Rectal smooth muscle tissue (tissue), 1 donor: Measurements from ENCODE around the gene GRIK3.

Experiments
- H3K27ac ChIP-seq: one replicate; pipeline ENCODE4 v1.7.0; 2013; ENCODE audit warnings: low read depth, low read length, inconsistent platforms
- H3K27me3 ChIP-seq: one replicate; pipeline ENCODE4 v1.7.0; 2013; ENCODE audit warnings: low read length; ENCODE audit not compliant: control insufficient read depth, insufficient read depth
- H3K36me3 ChIP-seq: one replicate; pipeline ENCODE4 v1.7.0; 2013; ENCODE audit warnings: low read length; ENCODE audit not compliant: control insufficient read depth, insufficient read depth
- H3K4me1 ChIP-seq: one replicate; pipeline ENCODE4 v1.7.0; 2013; ENCODE audit warnings: low read length; ENCODE audit not compliant: control insufficient read depth, insufficient read depth
- H3K4me3 ChIP-seq: one replicate; pipeline ENCODE4 v1.7.0; 2013; ENCODE audit warnings: low read length
- H3K9ac ChIP-seq: one replicate; pipeline ENCODE4 v1.7.0; 2013; ENCODE audit warnings: low read length

GRIK3 gene

DNA sequence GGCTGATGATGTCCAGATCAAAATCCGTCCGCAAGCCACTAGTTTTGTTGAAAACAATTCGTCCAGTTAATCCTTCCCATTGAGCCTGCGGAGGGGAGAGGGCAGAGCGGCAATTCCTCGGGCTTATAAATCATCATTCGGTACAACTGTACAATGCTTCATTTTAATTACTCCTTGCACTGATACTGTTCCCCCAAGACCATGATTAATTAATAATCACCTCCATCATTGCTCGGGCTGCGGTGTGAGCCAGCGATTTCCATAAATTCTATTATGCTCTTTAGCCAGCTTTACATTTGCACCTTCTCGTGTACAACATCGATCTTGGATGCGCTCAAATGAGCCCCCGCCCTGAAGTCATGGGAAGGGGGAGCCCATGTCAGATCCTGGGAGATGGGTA lies 180.7 kb downstream of the GRIK3 start:
- Histone ChIP-seq H3K36me3 (no peaks in the 10 kb centered on the region), H3K4me1 (no peaks in the 10 kb centered on the region), H3K9ac (no peak overlapping the region), H3K27me3 (peaks cover 10% of the 10 kb centered on the region), H3K4me3 (no peak overlapping the region), H3K27ac (no peak overlapping the region)

DNA sequence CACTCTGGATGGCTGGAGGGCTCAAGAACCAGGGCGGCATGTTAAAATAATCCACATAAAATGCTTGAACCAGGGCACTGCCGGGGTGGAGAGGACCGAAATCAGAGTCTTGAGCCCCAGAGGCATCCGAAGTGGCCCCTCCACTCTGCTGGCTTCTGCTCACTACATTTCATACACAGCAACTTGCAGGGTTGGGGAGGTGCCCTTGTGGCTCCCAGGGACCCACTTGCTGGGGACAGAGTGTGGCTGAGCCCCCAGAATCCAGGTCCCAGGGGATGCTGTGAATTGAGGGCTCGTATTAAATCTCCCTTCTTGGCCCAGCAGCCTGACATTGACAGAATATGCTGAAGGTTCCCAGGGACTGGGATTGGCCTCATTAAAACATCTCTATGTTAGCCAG lies 181.7 kb downstream of the GRIK3 start:
- H3K4me1 ChIP-seq, result no peaks in the 10 kb centered on the region
- H3K36me3 ChIP-seq, result no peaks in the 10 kb centered on the region
- no peak overlapping the region for H3K4me3 ChIP-seq
- no peak overlapping the region for H3K27ac ChIP-seq
- H3K27me3 ChIP-seq, result peaks cover 10% of the 10 kb centered on the region
- H3K9ac ChIP-seq, result no peak overlapping the region

DNA sequence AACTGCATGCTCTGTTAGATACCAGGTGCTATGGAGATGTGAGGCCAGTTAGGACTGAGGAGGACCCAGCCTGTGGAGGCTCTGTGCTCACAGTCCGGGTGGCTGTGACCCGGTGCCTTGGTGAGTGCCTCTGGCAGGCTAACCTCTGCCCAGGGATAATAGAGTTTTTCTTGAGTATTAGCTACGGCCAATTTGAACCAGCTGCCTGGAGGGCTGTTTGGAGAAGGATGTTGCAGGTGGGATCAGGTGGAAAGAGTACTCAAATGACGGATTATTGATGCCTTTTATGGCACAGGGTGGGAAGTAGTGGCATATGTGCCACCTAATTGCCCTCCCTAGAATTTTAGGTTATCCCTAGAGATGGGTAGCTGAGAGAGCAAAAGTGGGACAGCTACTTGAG lies 182.7 kb downstream of the GRIK3 start:
- no peak overlapping the region for H3K27ac ChIP-seq
- peaks cover 10% of the 10 kb centered on the region for H3K27me3 ChIP-seq
- no peaks in the 10 kb centered on the region for H3K4me1 ChIP-seq
- no peak overlapping the region for H3K9ac ChIP-seq
- H3K36me3 ChIP-seq, result no peaks in the 10 kb centered on the region
- H3K4me3 ChIP-seq, result no peak overlapping the region

DNA sequence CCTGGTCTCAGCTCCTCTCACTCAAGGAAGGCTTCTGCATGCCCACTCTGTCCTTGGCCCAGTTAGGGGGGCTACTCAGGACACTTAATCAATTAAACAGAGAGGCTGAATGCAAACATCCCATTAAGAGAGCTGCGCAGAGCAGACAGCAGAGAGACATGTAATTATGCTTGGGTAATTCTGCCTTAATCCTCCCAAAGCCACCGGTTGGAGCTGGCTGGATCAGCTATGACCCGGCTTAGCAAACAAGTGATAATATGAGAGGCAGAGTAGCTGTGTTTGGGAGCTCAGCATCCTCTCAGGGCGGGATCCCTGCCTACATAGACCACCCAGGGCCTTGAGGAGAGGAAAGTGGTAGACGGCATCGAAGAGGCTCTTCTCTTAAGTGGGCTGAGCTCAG lies 183.2 kb downstream of the GRIK3 start:
- Histone ChIP-seq H3K27ac (no peak overlapping the region), H3K27me3 (peaks cover 10% of the 10 kb centered on the region), H3K9ac (no peak overlapping the region), H3K36me3 (no peaks in the 10 kb centered on the region), H3K4me3 (no peak overlapping the region), H3K4me1 (no peaks in the 10 kb centered on the region)

DNA sequence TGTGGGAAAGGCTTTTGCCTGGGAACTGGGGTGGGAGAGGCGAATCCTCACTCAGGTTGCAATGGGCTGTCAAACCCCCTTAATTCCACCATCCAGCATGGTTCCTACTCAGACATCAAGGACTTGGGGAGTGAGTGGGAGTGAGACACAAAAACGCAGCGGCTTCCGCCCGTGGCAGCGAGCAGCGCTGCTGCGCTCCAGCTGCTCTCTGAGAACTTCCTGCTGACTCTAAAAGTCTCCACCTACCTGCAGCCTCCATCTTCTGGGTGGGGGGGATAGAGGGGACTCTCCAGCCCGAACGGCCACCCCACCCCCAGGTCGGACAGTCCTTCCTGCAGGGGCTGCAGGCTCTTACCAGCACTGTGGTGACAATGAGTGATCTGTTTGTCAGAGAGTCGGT lies 184.4 kb downstream of the GRIK3 start:
- no peak overlapping the region for H3K27ac ChIP-seq
- H3K27me3 ChIP-seq, result peaks cover 6% of the 10 kb centered on the region
- H3K4me1 ChIP-seq, result no peaks in the 10 kb centered on the region
- no peak overlapping the region for H3K9ac ChIP-seq
- no peak overlapping the region for H3K4me3 ChIP-seq
- H3K36me3 ChIP-seq, result no peaks in the 10 kb centered on the region

DNA sequence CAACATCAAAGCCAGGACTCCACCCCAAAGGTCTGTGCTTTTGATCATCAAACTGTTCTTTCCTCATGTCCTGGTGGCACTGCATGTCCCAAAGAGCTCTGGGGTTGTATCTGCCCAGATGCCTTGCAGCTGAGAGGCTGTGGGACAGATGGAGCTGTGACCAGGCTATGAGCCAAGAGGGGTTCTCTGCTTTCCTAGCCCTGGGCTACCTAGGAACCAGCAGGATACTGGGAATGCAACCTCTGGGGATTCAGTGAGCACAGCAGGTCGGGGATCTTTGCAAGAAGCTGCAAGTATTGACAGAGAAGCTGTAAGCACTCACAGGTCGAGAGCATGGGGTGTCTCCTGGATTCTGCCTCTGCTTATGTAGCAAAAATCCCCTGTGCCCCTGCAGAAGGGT lies 186.6 kb downstream of the GRIK3 start:
- Histone ChIP-seq H3K27me3 (peaks cover 3% of the 10 kb centered on the region), H3K4me1 (no peaks in the 10 kb centered on the region), H3K9ac (no peak overlapping the region), H3K36me3 (no peaks in the 10 kb centered on the region), H3K4me3 (no peak overlapping the region), H3K27ac (no peak overlapping the region)

DNA sequence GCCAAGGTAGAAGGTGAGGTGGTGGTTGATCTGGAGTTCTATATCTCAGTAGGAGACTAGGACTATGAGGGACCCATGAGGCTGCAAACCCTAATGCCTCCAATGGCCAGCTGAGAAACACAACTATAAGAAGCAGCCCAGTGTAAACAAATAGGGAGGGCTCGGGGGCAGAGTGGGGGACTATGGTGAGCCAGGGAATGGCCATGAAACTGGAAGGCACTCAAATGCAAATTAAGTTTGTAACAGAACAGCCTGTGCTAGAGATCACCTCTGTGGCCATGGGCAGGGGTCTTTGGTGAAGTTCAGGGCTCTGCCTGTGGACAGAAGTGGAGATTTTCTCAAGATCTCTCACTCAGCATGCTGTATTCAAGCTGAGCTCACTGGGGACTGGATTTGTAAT lies 187.1 kb downstream of the GRIK3 start:
- no peak overlapping the region for H3K9ac ChIP-seq
- peaks cover 3% of the 10 kb centered on the region for H3K27me3 ChIP-seq
- H3K27ac ChIP-seq, result no peak overlapping the region
- no peaks in the 10 kb centered on the region for H3K36me3 ChIP-seq
- H3K4me3 ChIP-seq, result no peak overlapping the region
- no peaks in the 10 kb centered on the region for H3K4me1 ChIP-seq

DNA sequence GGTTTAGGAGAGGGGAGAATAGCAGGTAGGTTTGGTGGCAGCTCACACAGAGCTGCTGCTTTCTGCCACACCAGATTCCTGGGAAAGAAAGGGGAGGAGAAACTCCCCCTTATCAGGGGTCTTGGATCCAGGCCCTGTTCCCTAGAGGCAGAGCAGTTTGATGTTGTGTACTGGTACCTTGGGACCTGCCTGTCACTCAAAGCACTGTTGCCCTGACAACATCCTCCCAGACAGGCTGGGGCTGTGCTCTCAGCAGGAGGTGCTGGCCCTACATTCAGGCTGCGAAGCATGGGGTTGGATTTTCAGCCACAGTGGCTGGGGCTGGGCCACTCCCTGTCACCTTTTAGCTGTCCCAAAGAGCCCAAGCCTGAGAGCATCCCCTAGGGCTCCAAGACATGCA lies 188.0 kb downstream of the GRIK3 start:
- Histone ChIP-seq H3K27me3 (peaks cover 3% of the 10 kb centered on the region), H3K27ac (no peak overlapping the region), H3K4me1 (no peaks in the 10 kb centered on the region), H3K36me3 (no peaks in the 10 kb centered on the region), H3K9ac (no peak overlapping the region), H3K4me3 (no peak overlapping the region)

DNA sequence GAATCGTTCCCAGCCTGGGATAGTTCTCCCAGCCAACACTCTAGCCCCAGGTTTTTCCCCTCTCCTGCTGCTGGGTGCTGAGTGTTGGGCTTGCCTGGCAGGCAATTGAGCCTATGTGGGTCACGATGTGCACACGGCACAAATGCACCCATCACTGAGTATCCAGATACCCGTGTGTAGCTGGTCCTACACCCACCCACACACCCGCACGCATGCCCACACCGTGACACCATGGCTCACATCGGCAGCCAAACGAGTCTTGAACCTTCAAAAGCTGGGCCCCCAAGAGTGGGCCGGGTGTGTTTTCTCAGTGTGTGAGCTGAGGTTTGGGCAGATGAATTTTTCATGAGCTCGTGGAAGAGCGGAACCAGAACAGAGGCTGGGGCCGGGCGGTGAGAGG lies 188.5 kb downstream of the GRIK3 start:
- no peaks in the 10 kb centered on the region for H3K4me1 ChIP-seq
- H3K9ac ChIP-seq, result no peak overlapping the region
- H3K27ac ChIP-seq, result no peak overlapping the region
- H3K27me3 ChIP-seq, result peaks cover under 1% of the 10 kb centered on the region
- no peak overlapping the region for H3K4me3 ChIP-seq
- H3K36me3 ChIP-seq, result no peaks in the 10 kb centered on the region

DNA sequence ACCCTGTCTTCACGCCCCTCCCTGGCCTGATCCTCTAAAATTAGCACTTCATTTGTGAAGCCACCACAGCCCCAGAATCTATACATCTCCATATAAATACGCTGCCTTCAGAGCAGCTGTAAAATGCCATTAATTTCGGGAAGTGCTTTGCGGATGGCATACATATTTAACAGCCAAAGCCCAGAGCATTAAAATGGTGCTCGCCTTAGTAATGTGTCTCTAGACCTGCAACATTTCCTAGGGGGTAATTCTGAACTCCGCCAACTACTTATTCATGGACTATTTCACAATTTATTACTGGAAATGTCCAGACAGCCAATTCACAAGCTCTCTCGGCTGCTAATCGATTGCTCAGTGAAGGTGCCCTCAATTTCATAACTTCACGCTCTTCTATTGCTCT lies 189.4 kb downstream of the GRIK3 start:
- H3K36me3 ChIP-seq, result no peaks in the 10 kb centered on the region
- H3K27me3 ChIP-seq, result no peaks in the 10 kb centered on the region
- H3K4me1 ChIP-seq, result no peaks in the 10 kb centered on the region
- no peak overlapping the region for H3K27ac ChIP-seq
- H3K9ac ChIP-seq, result no peak overlapping the region
- no peak overlapping the region for H3K4me3 ChIP-seq

DNA sequence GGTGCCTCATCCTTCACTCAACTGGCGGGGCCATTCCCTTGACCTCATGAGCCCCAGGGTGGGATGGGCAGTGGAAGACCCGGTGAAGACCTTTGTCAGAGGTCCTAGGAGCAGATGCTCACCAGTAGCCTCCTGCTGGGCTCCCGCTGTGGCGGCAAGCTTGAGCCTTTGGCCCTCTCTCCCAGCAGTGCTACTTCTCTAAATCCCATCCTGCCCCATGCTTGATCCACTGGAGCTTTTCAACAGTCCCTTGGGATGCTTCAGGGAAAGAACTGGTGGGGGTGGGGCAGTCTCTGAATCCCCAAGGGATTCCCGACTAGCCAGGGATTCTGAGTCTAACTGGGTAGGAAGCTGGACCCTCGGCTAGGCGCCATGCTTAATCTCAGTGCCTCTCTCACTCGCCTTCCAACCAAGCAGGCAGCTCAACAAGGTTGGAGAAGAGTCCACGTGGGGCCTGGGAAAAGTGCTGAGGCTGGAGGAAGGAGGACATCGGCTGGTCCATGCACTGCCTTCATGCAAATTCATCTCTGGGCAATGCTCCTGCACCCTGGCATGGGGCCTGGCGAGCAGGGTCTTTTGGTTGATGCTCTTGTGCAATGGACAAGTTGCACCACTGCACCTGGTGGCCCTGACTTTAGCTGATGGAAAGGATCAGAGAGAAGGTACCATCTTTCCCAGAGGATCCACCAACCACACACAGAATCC lies 190.3 kb downstream of the GRIK3 start:
- Histone ChIP-seq H3K4me1 (no peaks in the 10 kb centered on the region), H3K9ac (no peak overlapping the region), H3K27ac (no peak overlapping the region), H3K36me3 (no peaks in the 10 kb centered on the region), H3K27me3 (no peaks in the 10 kb centered on the region), H3K4me3 (no peak overlapping the region)

DNA sequence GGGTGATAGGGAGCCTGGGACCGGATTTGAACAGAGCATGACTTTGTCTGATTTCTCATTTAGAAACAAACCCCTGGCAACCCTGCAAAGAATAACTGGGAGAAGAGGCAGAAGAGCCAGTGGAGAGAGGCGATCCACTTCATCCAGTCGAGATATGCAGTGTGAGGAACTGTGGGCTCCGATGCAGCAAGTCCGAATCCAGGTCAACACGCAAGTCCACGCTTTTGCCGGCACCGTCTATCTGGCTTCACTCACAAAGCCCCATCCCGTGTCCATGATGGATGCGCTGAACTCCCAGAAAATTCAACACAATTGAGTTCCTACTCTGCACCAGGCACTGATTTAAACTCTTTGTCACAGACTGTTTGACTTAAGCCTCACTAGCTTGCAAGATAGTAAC lies 191.3 kb downstream of the GRIK3 start:
- no peaks in the 10 kb centered on the region for H3K36me3 ChIP-seq
- no peaks in the 10 kb centered on the region for H3K4me1 ChIP-seq
- H3K27ac ChIP-seq, result no peak overlapping the region
- H3K27me3 ChIP-seq, result no peaks in the 10 kb centered on the region
- no peak overlapping the region for H3K9ac ChIP-seq
- H3K4me3 ChIP-seq, result no peak overlapping the region

DNA sequence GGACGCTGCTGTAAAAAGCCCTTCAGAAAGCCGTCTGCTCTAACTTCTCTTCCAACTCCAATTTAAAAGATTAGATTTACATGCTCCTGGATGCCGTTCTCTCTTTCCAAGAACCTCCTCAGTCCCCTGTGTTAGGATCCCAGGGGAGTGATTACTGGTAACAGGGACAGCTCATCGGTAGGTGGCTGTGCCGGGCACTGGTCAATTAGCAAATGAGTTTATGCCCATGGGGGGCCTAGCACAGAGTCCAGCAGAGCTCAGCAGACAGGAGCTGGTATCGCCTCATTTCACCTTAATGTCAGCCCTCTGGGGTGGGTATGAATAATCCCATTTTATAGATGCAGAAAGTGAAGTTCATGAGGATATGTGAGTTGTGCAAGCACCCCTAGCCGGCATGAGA lies 191.9 kb downstream of the GRIK3 start:
- no peaks in the 10 kb centered on the region for H3K27me3 ChIP-seq
- H3K27ac ChIP-seq, result no peak overlapping the region
- H3K4me3 ChIP-seq, result no peak overlapping the region
- H3K36me3 ChIP-seq, result no peaks in the 10 kb centered on the region
- H3K4me1 ChIP-seq, result no peaks in the 10 kb centered on the region
- no peak overlapping the region for H3K9ac ChIP-seq
